PFSK-1 (cell line): Measurements from ENCODE around the gene IFIT3.

Experiments
- FOXP2 ChIP-seq: optimal IDR thresholded peaks from 2 replicates; pipeline ENCODE3; 2011; ENCODE audit warnings: borderline replicate concordance, control low read depth, inconsistent platforms; ENCODE audit not compliant: insufficient read depth; ENCODE audit errors: extremely low read length, extremely low read depth
- POLR2AphosphoS5 ChIP-seq: IDR thresholded peaks from 2 replicates; pipeline ENCODE4 v1.6.1; 2012; ENCODE audit warnings: low read depth, mild to moderate bottlenecking, control low read depth, low read length, moderate library complexity
- REST ChIP-seq, 2 experiments: IDR thresholded peaks; 2 replicates each; pipeline versions ENCODE4 v1.6.1 to v1.8.0; 2011 to 2012; ENCODE audit warnings: low read depth in 2 of 2, low read length in 2 of 2, control low read depth in 1 of 2, inconsistent platforms in 1 of 2, mild to moderate bottlenecking in 1 of 2, moderate library complexity in 1 of 2; ENCODE audit not compliant: insufficient read depth in 1 of 2
- SIN3A ChIP-seq: IDR thresholded peaks from 2 replicates; pipeline ENCODE4 v1.6.1; 2012; ENCODE audit warnings: mild to moderate bottlenecking, low read length, moderate library complexity, borderline replicate concordance; ENCODE audit not compliant: insufficient read depth
- TAF1 ChIP-seq: IDR thresholded peaks from 2 replicates; pipeline ENCODE4 v1.6.1; 2012; ENCODE audit warnings: low read length, control low read depth, borderline replicate concordance; ENCODE audit not compliant: insufficient read depth

Gene IFIT3

GRCh38 chr10:89303161-89303560 is 24.6 kb upstream of the IFIT3 start:
- TF ChIP-seq TAF1 (no peak), REST (IDR thresholded peaks at IDR 0.05; ENCODE audit: insufficient read depth in 1 of 2, low read depth in 2 of 2, low read length in 2 of 2) (no peak), SIN3A (no peak), FOXP2 (no peak), POLR2AphosphoS5 (no peak)

- TF ChIP-seq SIN3A (no peak), FOXP2 (no peak), POLR2AphosphoS5 (no peak)
Measured at GRCh38 chr10:89304026-89304425, 23.8 kb upstream of the IFIT3 start.

- TF ChIP-seq REST (IDR thresholded peaks at IDR 0.05; ENCODE audit: insufficient read depth in 1 of 2, low read depth in 2 of 2, low read length in 2 of 2) (no peak), FOXP2 (no peak), POLR2AphosphoS5 (no peak), SIN3A (no peak), TAF1 (no peak)
Measured at GRCh38 chr10:89304446-89304845, 23.4 kb upstream of the IFIT3 start.

DNA sequence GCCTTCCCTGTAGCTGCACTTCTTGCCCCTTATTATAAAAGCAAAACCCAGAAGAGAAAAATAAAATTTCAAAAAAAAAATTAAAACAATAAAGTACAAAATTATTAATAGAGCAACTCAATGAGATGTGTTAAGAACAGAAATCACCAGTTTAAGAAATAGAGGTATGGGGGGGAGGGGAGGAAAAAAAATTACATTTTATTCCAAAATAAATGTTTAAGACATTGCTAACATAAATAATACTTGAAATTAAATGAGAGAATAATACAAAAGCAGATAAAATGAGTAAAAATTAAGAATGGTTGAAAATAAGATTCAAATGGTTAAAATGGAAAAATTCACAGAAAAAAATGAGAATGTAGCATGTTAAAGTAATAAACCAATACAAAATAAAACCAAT is 22.9 kb upstream of the IFIT3 start:
- no peak for TF ChIP-seq POLR2AphosphoS5
- no peak for TF ChIP-seq FOXP2
- TF ChIP-seq SIN3A = no peak
- TF ChIP-seq REST (IDR thresholded peaks at IDR 0.05; ENCODE audit: insufficient read depth in 1 of 2, low read depth in 2 of 2, low read length in 2 of 2) = no peak
- TF ChIP-seq TAF1 = no peak

DNA sequence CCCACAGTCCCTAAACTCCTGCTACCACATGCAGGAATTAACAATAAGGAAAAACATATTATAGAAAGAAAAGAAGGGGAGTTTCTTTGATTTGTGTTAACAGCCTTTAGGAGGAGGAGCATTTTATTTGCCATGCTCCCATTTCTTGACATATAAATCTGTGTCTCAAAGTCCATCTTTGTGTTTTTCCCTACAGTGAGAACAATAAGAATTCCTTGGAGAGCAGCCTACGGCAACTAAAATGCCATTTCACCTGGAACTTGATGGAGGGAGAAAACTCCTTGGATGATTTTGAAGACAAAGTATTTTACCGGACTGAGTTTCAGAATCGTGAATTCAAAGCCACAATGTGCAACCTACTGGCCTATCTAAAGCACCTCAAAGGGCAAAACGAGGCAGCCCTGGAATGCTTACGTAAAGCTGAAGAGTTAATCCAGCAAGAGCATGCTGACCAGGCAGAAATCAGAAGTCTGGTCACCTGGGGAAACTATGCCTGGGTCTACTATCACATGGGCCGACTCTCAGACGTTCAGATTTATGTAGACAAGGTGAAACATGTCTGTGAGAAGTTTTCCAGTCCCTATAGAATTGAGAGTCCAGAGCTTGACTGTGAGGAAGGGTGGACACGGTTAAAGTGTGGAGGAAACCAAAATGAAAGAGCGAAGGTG is 21.9 kb upstream of the IFIT3 start:
- TF ChIP-seq FOXP2 (no peak), TAF1 (no peak), REST (IDR thresholded peaks at IDR 0.05; ENCODE audit: insufficient read depth in 1 of 2, low read depth in 2 of 2, low read length in 2 of 2) (no peak), SIN3A (no peak), POLR2AphosphoS5 (no peak)
